Esophagus (tissue), 2 donors: Measurements from ENCODE around the gene NNT. TPM values are rescaled to one million over a fixed set of nuclear protein-coding genes. Genes with fewer than 3 reads are reported as not detected.
A peak's percentile ranks its signal among the peaks of the same experiment; 100 is the strongest.
"Not testable (repeated sequence)": the region's sequence is repeated elsewhere in the genome, so short reads cannot be mapped to it uniquely, and the experiment has no call there.

Experiments used
- H3K27ac ChIP-seq, 2 donors: one replicate each; pipeline ENCODE4 v1.5.1; 2013; ENCODE audit warnings: low read depth in 2 of 2, mild to moderate bottlenecking in 2 of 2, inconsistent platforms in 1 of 2, low read length in 1 of 2, moderate library complexity in 1 of 2
- H3K27me3 ChIP-seq, 2 donors: one replicate each; pipeline ENCODE4 v1.6.1; 2013; ENCODE audit warnings: low read length in 2 of 2, control low read depth in 1 of 2, mild to moderate bottlenecking in 1 of 2; ENCODE audit not compliant: insufficient read depth in 2 of 2, control insufficient read depth in 1 of 2
- H3K36me3 ChIP-seq, 2 donors: one replicate each; pipeline ENCODE4 v1.6.1; 2013; ENCODE audit warnings: low read length in 1 of 2; ENCODE audit not compliant: control insufficient read depth in 2 of 2, insufficient read depth in 2 of 2
- H3K4me1 ChIP-seq, 2 donors: one replicate each; pipeline ENCODE4 v1.6.1; 2013; ENCODE audit warnings: low read length in 1 of 2; ENCODE audit not compliant: control insufficient read depth in 2 of 2, insufficient read depth in 2 of 2
- H3K4me3 ChIP-seq, 2 donors: one replicate each; pipeline ENCODE4 v1.5.1; 2013; ENCODE audit warnings: low read length in 2 of 2, mild to moderate bottlenecking in 2 of 2, low read depth in 1 of 2, moderate library complexity in 1 of 2
- H3K9me3 ChIP-seq, 2 donors: one replicate each; pipeline ENCODE4 v1.6.1; 2013; ENCODE audit warnings: mild to moderate bottlenecking in 2 of 2, low read depth in 1 of 2, low read length in 1 of 2, moderate library complexity in 1 of 2; ENCODE audit not compliant: control insufficient read depth in 2 of 2, insufficient read depth in 1 of 2
- WGBS, 2 donors: extraction: QIAGEN DNeasy Blood & Tissue Kit; methylation state at CpG; one replicate each; pipeline ENCODE4 v1.1.7; 2013; 5-methylcytosine and 5-hydroxymethylcytosine counted together
- polyA plus RNA-seq, 2 donors: library from polyadenylated mRNA; stranded (reverse); fragments of 200-250 nt; gene quantifications; one replicate each; pipeline ENCODE4 v1.2.3, GENCODE V29; 2013
- donor health status: healthy with polysubstance abuse.
- donor health status: Bipolar disorder and iron deficiency.

The NNT gene
- polyA plus RNA-seq, 2 donors: 7.7 to 13.4 TPM

GRCh38 chr5:43564289-43564850, 38.6 kb upstream of the NNT start:
- Histone ChIP-seq H3K27me3 (no peaks in the 10 kb centered on the region), H3K4me3 (no peak overlapping the region), H3K27ac (no peak overlapping the region), H3K9me3 (no peaks in the 10 kb centered on the region), H3K4me1 (no peaks in the 10 kb centered on the region), H3K36me3 (no peaks in the 10 kb centered on the region)
- WGBS, 2 donors: 58 to 64% methylated on average over 5 of the region's 5 CpGs

DNA sequence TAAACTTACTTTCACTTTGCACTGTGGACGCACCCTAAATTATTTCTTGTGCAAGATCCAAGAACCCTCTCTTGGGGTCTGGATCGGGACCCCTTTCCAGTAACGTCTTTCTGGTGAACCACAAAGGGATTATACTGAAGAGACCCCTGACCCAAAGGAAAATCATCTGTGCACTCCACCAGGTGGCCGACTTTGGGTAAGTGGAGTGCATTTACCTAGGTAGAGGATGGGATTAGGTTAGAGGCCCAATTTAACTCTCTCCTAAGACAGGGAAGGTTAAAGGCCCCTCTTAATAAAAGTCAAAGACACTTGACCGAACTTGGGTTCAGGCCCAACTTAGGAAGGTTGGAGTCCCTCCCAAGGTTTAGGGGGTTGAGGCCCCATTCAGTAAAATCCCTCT, 37.9 kb upstream of the NNT start:
- no peaks in the 10 kb centered on the region for H3K36me3 ChIP-seq
- H3K4me3 ChIP-seq: no peak overlapping the region
- H3K27me3 ChIP-seq: no peaks in the 10 kb centered on the region
- no peak overlapping the region for H3K27ac ChIP-seq
- 83 to 89% methylated on average over 5 of the region's 5 CpGs for WGBS, 2 donors
- no peaks in the 10 kb centered on the region for H3K9me3 ChIP-seq
- no peaks in the 10 kb centered on the region for H3K4me1 ChIP-seq

DNA sequence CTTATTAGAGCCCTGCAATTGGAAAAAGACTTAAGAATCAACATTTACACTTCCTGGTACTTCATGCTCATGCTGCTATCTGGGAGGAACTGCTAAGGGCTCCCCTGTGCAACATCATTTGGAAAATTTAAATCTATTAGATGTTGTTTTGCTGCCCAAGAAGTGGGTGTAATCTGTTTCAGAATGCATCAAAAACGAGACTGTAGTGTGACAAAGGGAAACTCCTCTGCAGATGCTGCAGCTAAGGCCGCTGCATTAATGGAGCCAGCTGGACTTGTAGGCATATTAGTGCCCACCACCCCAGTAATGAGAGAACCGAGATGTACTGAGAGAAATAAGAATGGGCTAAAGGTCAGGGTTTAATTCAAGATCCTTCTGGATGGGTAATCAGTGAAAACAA, 35.0 kb upstream of the NNT start:
- H3K4me1 ChIP-seq: no peaks in the 10 kb centered on the region
- H3K9me3 ChIP-seq: no peaks in the 10 kb centered on the region
- no peaks in the 10 kb centered on the region for H3K27me3 ChIP-seq
- H3K36me3 ChIP-seq: no peaks in the 10 kb centered on the region
- H3K27ac ChIP-seq: no peak overlapping the region
- WGBS, 2 donors: 78 to 81% methylated on average over 3 of the region's 3 CpGs
- H3K4me3 ChIP-seq: no peak overlapping the region

- Histone ChIP-seq H3K4me1 (no peaks in the 10 kb centered on the region), H3K27me3 (no peaks in the 10 kb centered on the region), H3K27ac (no peak overlapping the region), H3K9me3 (no peaks in the 10 kb centered on the region), H3K36me3 (no peaks in the 10 kb centered on the region), H3K4me3 (no peak overlapping the region)
- WGBS, 2 donors: 79 to 84% methylated on average over 4 of the region's 4 CpGs
These were observed 33.7 kb upstream of the NNT start for GRCh38 chr5:43569236-43569746.

- WGBS, 2 donors: 88 to 90% methylated on average over 8 of the region's 8 CpGs
- no peak overlapping the region for H3K27ac ChIP-seq
- no peak overlapping the region for H3K4me3 ChIP-seq
These were observed 32.4 kb upstream of the NNT start for GRCh38 chr5:43570450-43571158.

GRCh38 chr5:43571237-43571636, 31.7 kb upstream of the NNT start:
- no peaks in the 10 kb centered on the region for H3K4me1 ChIP-seq
- H3K36me3 ChIP-seq: no peaks in the 10 kb centered on the region
- peak overlapping the region in 1 of 2 donors; percentile 22 for H3K4me3 ChIP-seq
- no peak overlapping the region for H3K27ac ChIP-seq
- WGBS, 2 donors: 71 to 76% methylated on average over 5 of the region's 5 CpGs
- no peaks in the 10 kb centered on the region for H3K9me3 ChIP-seq
- H3K27me3 ChIP-seq: no peaks in the 10 kb centered on the region

More at GRCh38 chr5:43570450-43571158, 32.4 kb upstream of the NNT start:
- Histone ChIP-seq H3K9me3 (no peaks in the 10 kb centered on the region), H3K4me1 (no peaks in the 10 kb centered on the region), H3K36me3 (no peaks in the 10 kb centered on the region), H3K27me3 (no peaks in the 10 kb centered on the region)

GRCh38 chr5:43572357-43572756, 30.6 kb upstream of the NNT start:
- Histone ChIP-seq H3K27ac (no peak overlapping the region), H3K9me3 (no peaks in the 10 kb centered on the region), H3K4me3 (no peak overlapping the region), H3K27me3 (no peaks in the 10 kb centered on the region), H3K4me1 (no peaks in the 10 kb centered on the region), H3K36me3 (no peaks in the 10 kb centered on the region)
- WGBS, 2 donors: 49 to 54% methylated on average over 2 of the region's 2 CpGs

DNA sequence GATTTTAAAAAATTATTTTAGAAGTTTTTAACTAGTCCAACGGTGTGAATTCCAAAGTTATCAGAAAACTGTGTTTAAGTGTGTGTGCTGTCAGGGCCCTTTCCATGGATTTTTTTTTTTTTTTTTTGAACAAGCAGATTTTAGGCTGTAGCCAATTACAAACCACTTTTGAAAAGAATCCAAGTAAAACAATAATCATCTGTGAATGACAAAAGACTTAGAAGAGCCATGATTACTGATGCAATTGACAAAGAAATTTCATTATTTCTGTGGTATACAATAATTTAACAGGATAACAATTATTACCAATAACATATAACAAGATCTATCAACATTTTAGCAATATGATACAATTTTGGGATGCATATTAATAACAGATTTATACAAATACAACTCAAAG, 29.9 kb upstream of the NNT start:
- WGBS, 2 donors: 72 to 73% methylated on average over 1 of the region's 1 CpG
- no peak overlapping the region for H3K27ac ChIP-seq
- H3K9me3 ChIP-seq: no peaks in the 10 kb centered on the region
- H3K36me3 ChIP-seq: no peaks in the 10 kb centered on the region
- H3K27me3 ChIP-seq: no peaks in the 10 kb centered on the region
- H3K4me3 ChIP-seq: no peak overlapping the region
- H3K4me1 ChIP-seq: no peaks in the 10 kb centered on the region

DNA sequence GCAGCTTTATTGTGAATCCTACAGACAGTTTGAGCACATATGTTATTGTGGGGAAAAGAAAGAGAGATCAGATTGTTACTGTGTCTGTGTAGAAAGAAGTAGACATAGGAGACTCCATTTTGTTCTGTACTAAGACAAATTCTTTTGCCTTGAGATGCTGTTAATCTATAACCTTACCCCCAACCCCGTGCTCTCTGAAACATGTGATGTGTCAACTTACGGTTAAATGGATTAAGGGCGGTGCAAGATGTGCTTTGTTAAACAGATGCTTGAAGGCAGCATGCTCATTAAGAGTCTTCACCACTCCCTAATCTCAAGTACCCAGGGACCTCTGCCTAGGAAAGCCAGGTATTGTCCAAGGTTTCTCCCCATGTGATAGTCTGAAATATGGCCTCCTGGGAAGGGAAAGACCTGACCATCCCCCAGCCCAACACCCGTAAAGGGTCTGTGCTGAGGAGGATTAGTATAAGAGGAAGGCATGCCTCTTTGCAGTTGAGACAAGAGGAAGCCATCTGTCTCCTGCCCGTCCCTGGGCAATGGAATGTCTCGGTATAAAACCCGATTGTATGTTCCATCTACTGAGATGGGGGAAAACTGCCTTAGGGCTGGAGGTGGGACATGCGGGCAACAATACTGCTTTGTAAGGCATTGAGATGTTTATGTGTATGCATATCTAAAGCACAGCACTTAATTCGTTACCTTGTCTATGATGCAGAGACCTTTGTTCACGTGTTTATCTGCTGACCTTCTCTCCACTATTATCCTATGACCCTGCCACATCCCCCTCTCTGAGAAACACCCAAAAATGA, 22.4 kb upstream of the NNT start:
- not testable (repeated sequence) for H3K4me1 ChIP-seq, H3K4me3 ChIP-seq, H3K27ac ChIP-seq, H3K36me3 ChIP-seq, H3K9me3 ChIP-seq, H3K27me3 ChIP-seq
- 88 to 89% methylated on average over 10 of the region's 10 CpGs for WGBS, 2 donors
